ENCODE data around the gene DAB1. TPM values are rescaled to one million over a fixed set of nuclear protein-coding genes. Genes with fewer than 3 reads are reported as not detected.

The DAB1 gene
- total and polyA plus RNA-seq, 2 of the 8 experiments (the other 6 are each of a cell fraction or from before 2014, with no cell fraction given), result 4.4 to 11.8 TPM

DNA sequence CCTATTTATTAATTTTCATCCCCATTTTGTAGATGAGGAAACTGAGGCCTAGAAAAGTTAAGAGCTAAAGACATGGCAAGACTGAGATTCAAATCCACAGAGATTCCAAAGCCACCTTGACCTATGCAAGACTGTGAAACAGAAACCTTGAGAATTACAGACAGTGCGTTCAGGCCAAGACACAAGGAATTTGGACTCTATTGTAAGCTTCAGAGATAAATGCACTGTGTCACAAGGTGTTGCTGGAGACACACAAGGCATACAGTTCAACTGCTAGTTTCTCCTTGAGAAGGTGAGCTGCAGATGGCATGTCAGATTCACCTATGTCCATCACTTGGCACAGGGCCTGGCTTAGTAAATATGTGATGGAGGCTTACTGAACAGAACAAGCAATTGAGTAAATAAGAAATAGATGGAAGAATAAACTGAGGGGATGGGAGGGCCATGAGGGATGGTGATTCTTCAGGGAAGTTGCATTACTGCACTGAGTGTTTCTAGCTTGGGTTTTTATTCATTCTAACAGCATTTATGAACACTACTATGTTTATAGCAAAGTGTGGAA lies 215.0 kb downstream of the DAB1 start:
- no peak overlapping the region for H2BK15ac ChIP-seq (ENCODE audit: low read length)
- H3K4me1 ChIP-seq (replicated peaks in 1 of 4; ENCODE audit: control insufficient read depth in 3 of 4, insufficient read depth in 4 of 4, low read length in 3 of 4), result peaks cover 0 to 12% (median 7%) of the 10 kb centered on the region in 4 experiments; a peak in 4 of 7 replicates
- no peak overlapping the region for H3K9ac ChIP-seq (replicated peaks in 1 of 4; ENCODE audit: extremely low read depth in 1 of 4, low read depth in 3 of 4, low read length in 3 of 4)
- no peak overlapping the region for H3K14ac ChIP-seq (ENCODE audit: insufficient read length)
- H3K18ac ChIP-seq (ENCODE audit: extremely low read depth, low read length), result no peak overlapping the region
- H3K56ac ChIP-seq (replicated peaks; ENCODE audit: insufficient read length, low read depth, low read length), result no peak overlapping the region
- CTCF ChIA-PET (ENCODE audit: partially characterized antibody), result interaction anchor here (0.6 to 1.6 kb wide), 3 partner anchors 9 to 250 kb away, joined by 3 read pairs; no protein-coding TSS in a partner anchor
- H3K23ac ChIP-seq (ENCODE audit: insufficient read length), result no peak overlapping the region
- H4K20me1 ChIP-seq (replicated peaks in 1 of 2; ENCODE audit: control insufficient read depth in 1 of 2, insufficient read depth in 2 of 2, low read length in 2 of 2), result peaks cover 0 to 2% of the 10 kb centered on the region in 2 experiments
- no peak overlapping the region for H2AFZ ChIP-seq (ENCODE audit: low read length)
- no peaks in the 10 kb centered on the region for H3K79me1 ChIP-seq (ENCODE audit: low read depth, low read length)
- H3K23me2 ChIP-seq (ENCODE audit: low read depth, low read length), result no peaks in the 10 kb centered on the region
- DNase-seq (ENCODE audit: low read depth in 1 of 2, low spot score in 2 of 2) (no peak), FAIRE-seq (no peak)
- H3K4me3 ChIP-seq (ENCODE audit: extremely low read depth in 1 of 4, insufficient read depth in 2 of 4, low read depth in 3 of 4, low read length in 4 of 4), result no peak overlapping the region
- POLR2A ChIA-PET (ENCODE audit: partially characterized antibody), result no interaction called here
- H4K91ac ChIP-seq (replicated peaks; ENCODE audit: insufficient read length, low read length), result no peak overlapping the region
- peaks cover 3 to 19% (median 10%) of the 10 kb centered on the region in 4 experiments; a peak in 5 of 7 replicates for H3K27me3 ChIP-seq (replicated peaks in 1 of 4; ENCODE audit: control insufficient read depth in 3 of 4, extremely low read depth in 1 of 4, insufficient read depth in 3 of 4, low read length in 3 of 4)
- no peak overlapping the region for H2BK12ac ChIP-seq (ENCODE audit: low read depth, low read length)
- H3K27ac ChIP-seq (ENCODE audit: low read depth, low read length), result no peak overlapping the region
- H3K79me2 ChIP-seq (ENCODE audit: control insufficient read depth in 1 of 2, insufficient read depth in 2 of 2, low read length in 2 of 2), result no peaks in the 10 kb centered on the region
- no peak overlapping the region for H2BK5ac ChIP-seq (ENCODE audit: low read depth, low read length)
- H3K9me3 ChIP-seq (ENCODE audit: insufficient read depth in 2 of 2, low read depth in 1 of 2, low read length in 1 of 2), result no peaks in the 10 kb centered on the region
- no peak overlapping the region for H2BK120ac ChIP-seq (replicated peaks; ENCODE audit: low read depth, low read length)
- H2BK20ac ChIP-seq (ENCODE audit: low read length), result no peak overlapping the region
- no peak overlapping the region for H3K4ac ChIP-seq (replicated peaks; ENCODE audit: insufficient read length, low read depth, low read length)
- H3K36me3 ChIP-seq (ENCODE audit: control insufficient read depth in 2 of 4, insufficient read depth in 4 of 4, low read length in 3 of 4), result no peaks in the 10 kb centered on the region
- whole genome bisulfite sequencing, 2 experiments (ENCODE audit: extremely low coverage in 1 of 2, insufficient coverage in 1 of 2, insufficient read length in 1 of 2, insufficient replicate concordance in 2 of 2, low coverage in 1 of 2, low lambda C conversion rate in 2 of 2, missing lambda C conversion rate in 1 of 2), result 85% methylated on average over 1 of the region's 1 CpG; no CpG with 5 or more reads in 1 of the 2 experiments
- H3K4me2 ChIP-seq (ENCODE audit: insufficient read depth in 1 of 2, low read depth in 2 of 2, low read length in 2 of 2), result no peak overlapping the region
- no peak overlapping the region for H4K8ac ChIP-seq (ENCODE audit: extremely low read depth, insufficient read depth, low read length)
- H4K5ac ChIP-seq (ENCODE audit: insufficient read length, low read depth, low read length), result no peak overlapping the region
- no peak overlapping the region for H2AK5ac ChIP-seq (ENCODE audit: low read depth, low read length)
- TF ChIP-seq GTF2F1 (IDR thresholded peaks at IDR 0.05; ENCODE audit: borderline replicate concordance, low read depth, low read length), result no peak
- TF ChIP-seq KDM5A (IDR thresholded peaks at IDR 0.05; ENCODE audit: low read length), result no peak
- TF ChIP-seq CHD1 (IDR thresholded peaks at IDR 0.05; ENCODE audit: low read depth, low read length), result no peak

Measured in H1 (cell line).